ENCODE data around the gene CCDC28B. TPM values are rescaled to one million over a fixed set of nuclear protein-coding genes. Genes with fewer than 3 reads are reported as not detected.
A peak's percentile ranks its signal among the peaks of the same experiment; 100 is the strongest.

Gene CCDC28B
- total RNA-seq, 4 donors from 2014 or later = 2.7 to 8.0 (median 5.6) TPM

- TF ChIP-seq CTCF (IDR thresholded peaks at IDR 0.05) (no peak), POLR2A (IDR thresholded peaks at IDR 0.05) (no peak), EP300 (IDR thresholded peaks at IDR 0.05) (no peak), POLR2AphosphoS5 (IDR thresholded peaks at IDR 0.05) (no peak)
- Histone ChIP-seq H3K27me3 (no peaks in the 10 kb centered on the region), H3K4me3 (peak overlapping the region; percentile 70 to 71), H3K4me1 (peaks cover 7 to 63% (median 23%) of the 10 kb centered on the region in 3 donors), H3K27ac (peak overlapping the region; percentile 89 to 96 (median 94)), H3K9me3 (no peaks in the 10 kb centered on the region), H3K36me3 (peaks cover 0 to 44% of the 10 kb centered on the region in 2 donors)
- peak; percentile 34 for ATAC-seq
- 6 to 10% methylated on average over 7 to 12 of the region's 36 CpGs for WGBS, 2 donors (ENCODE audit: low coverage in 1 of 2)
These were observed 20.0 kb upstream of the CCDC28B start for GRCh38 chr1:32180186-32181060.

- TF ChIP-seq CTCF (IDR thresholded peaks at IDR 0.05) (no peak), POLR2A (IDR thresholded peaks at IDR 0.05) (no peak), EP300 (IDR thresholded peaks at IDR 0.05) (no peak), POLR2AphosphoS5 (IDR thresholded peaks at IDR 0.05) (no peak)
- Histone ChIP-seq H3K27ac (peak overlapping the region in 3 of 4 donors; percentile 93 to 96 (median 96)), H3K27me3 (no peaks in the 10 kb centered on the region), H3K4me1 (peaks cover 7 to 69% (median 23%) of the 10 kb centered on the region in 3 donors), H3K4me3 (peak overlapping the region in 1 of 2 donors; percentile 71), H3K36me3 (peaks cover 0 to 50% of the 10 kb centered on the region in 2 donors), H3K9me3 (no peaks in the 10 kb centered on the region)
- ATAC-seq = no peak
- 13 to 14% methylated on average over 1 of the region's 9 CpGs for WGBS, 2 donors (ENCODE audit: low coverage in 1 of 2)
These were observed 19.3 kb upstream of the CCDC28B start for GRCh38 chr1:32181065-32181464.

- Histone ChIP-seq H3K27ac (peak overlapping the region in 3 of 4 donors; percentile 93 to 96 (median 96)), H3K27me3 (no peaks in the 10 kb centered on the region), H3K9me3 (no peaks in the 10 kb centered on the region), H3K36me3 (peaks cover 0 to 55% of the 10 kb centered on the region in 2 donors), H3K4me3 (peak overlapping the region in 1 of 2 donors; percentile 71), H3K4me1 (peaks cover 7 to 72% (median 23%) of the 10 kb centered on the region in 3 donors)
- no peak for ATAC-seq
- 60 to 74% methylated on average over 1 to 4 of the region's 5 CpGs for WGBS, 2 donors (ENCODE audit: low coverage in 1 of 2)
- TF ChIP-seq CTCF (IDR thresholded peaks at IDR 0.05) = no peak
- TF ChIP-seq EP300 (IDR thresholded peaks at IDR 0.05) = no peak
- no peak for TF ChIP-seq POLR2AphosphoS5 (IDR thresholded peaks at IDR 0.05)
- no peak for TF ChIP-seq POLR2A (IDR thresholded peaks at IDR 0.05)
These were observed 18.8 kb upstream of the CCDC28B start for GRCh38 chr1:32181563-32181962.

GRCh38 chr1:32182060-32182459 is 18.3 kb upstream of the CCDC28B start:
- Histone ChIP-seq H3K36me3 (peaks cover 0 to 60% of the 10 kb centered on the region in 2 donors), H3K4me1 (peaks cover 7 to 76% (median 23%) of the 10 kb centered on the region in 3 donors), H3K27ac (no peak overlapping the region), H3K9me3 (no peaks in the 10 kb centered on the region), H3K4me3 (peak overlapping the region in 1 of 2 donors; percentile 71), H3K27me3 (no peaks in the 10 kb centered on the region)
- TF ChIP-seq CTCF (IDR thresholded peaks at IDR 0.05) (no peak), POLR2A (IDR thresholded peaks at IDR 0.05) (no peak), POLR2AphosphoS5 (IDR thresholded peaks at IDR 0.05) (no peak), EP300 (IDR thresholded peaks at IDR 0.05) (no peak)
- WGBS, 2 donors (ENCODE audit: low coverage in 1 of 2) = 46 to 63% methylated on average over 2 of the region's 6 CpGs
- ATAC-seq = no peak
